K562 (cell line): Measurements from ENCODE around the gene HCN3. TPM values are rescaled to one million over a fixed set of nuclear protein-coding genes. Genes with fewer than 3 reads are reported as not detected.

Experiments used
- ADNP ChIP-seq: fragments of 200-800 bp; sonication (Bioruptor generic); IDR thresholded peaks from 2 replicates; pipeline ENCODE4 v1.6.1; 2016; ENCODE audit warnings: missing genetic modification characterization, missing compliant biosample characterization
- ATF1 ChIP-seq, 2 experiments: fragments of 450-650 bp in 1 of 2; IDR thresholded peaks; 2 replicates each; pipeline ENCODE4 v1.6.1; 2016; ENCODE audit warnings: missing compliant biosample characterization in 1 of 2, missing genetic modification characterization in 1 of 2
- BCOR ChIP-seq: fragments of 450-650 bp; IDR thresholded peaks from 2 replicates; pipeline ENCODE4 v1.6.1; 2016
- ETV1 ChIP-seq: fragments of 450-650 bp; conservative IDR thresholded peaks from 2 replicates; pipeline ENCODE4 v1.6.1; 2016; ENCODE audit warnings: missing genetic modification characterization, control low read depth, low read depth, missing compliant biosample characterization
- ETV5 ChIP-seq: sonication (generic); formaldehyde crosslinking; IDR thresholded peaks from 2 replicates; pipeline ENCODE4 v1.4.0; 2020; ENCODE audit warnings: low read depth, mild to moderate bottlenecking, missing genetic modification reagents
- FOXP1 ChIP-seq: sonication (generic); formaldehyde crosslinking; IDR thresholded peaks from 2 replicates; pipeline ENCODE4 v1.8.0; 2022; ENCODE audit warnings: mild to moderate bottlenecking, missing genetic modification reagents
- ILK ChIP-seq: fragments of 450-650 bp; IDR thresholded peaks from 2 replicates; pipeline ENCODE4 v1.6.1; 2016; ENCODE audit warnings: missing genetic modification characterization, low read depth, mild to moderate bottlenecking, missing compliant biosample characterization, moderate library complexity, borderline replicate concordance
- IRF2 ChIP-seq: sonication (generic); formaldehyde crosslinking; IDR thresholded peaks from 2 replicates; pipeline ENCODE4 v1.8.1; 2022; ENCODE audit warnings: mild to moderate bottlenecking, missing genetic modification reagents
- KHSRP ChIP-seq: fragments of 450-650 bp; IDR thresholded peaks from 2 replicates; pipeline ENCODE4 v1.6.1; 2017
- MTA3 ChIP-seq: fragments of 450-650 bp; formaldehyde crosslinking; IDR thresholded peaks from 2 replicates; pipeline ENCODE4 v1.6.1; 2017; ENCODE audit warnings: mild to moderate bottlenecking, borderline replicate concordance
- NEUROD1 ChIP-seq: fragments of 150-350 bp; IDR thresholded peaks from 2 replicates; pipeline ENCODE4 v1.6.1; 2014; ENCODE audit warnings: borderline replicate concordance, low read length, low read depth; ENCODE audit not compliant: partially characterized antibody
- NFE2L1 ChIP-seq: fragments of 450-650 bp; IDR thresholded peaks from 2 replicates; pipeline ENCODE4 v1.6.1; 2016; ENCODE audit warnings: missing genetic modification characterization, low read depth, mild to moderate bottlenecking, missing compliant biosample characterization, moderate library complexity, borderline replicate concordance
- PCBP2 ChIP-seq: fragments of 200-400 bp; formaldehyde crosslinking; IDR thresholded peaks from 2 replicates; pipeline ENCODE4 v1.6.1; 2018; ENCODE audit warnings: low read length, low read depth, mild to moderate bottlenecking, moderate library complexity; ENCODE audit not compliant: poor library complexity, severe bottlenecking
- RBM17 ChIP-seq: fragments of 200-400 bp; formaldehyde crosslinking; IDR thresholded peaks from 2 replicates; pipeline ENCODE4 v1.6.1; 2017; ENCODE audit warnings: low read depth, mild to moderate bottlenecking, low read length, borderline replicate concordance
- RBM22 ChIP-seq: fragments of 200-400 bp; formaldehyde crosslinking; IDR thresholded peaks from 2 replicates; pipeline ENCODE4 v1.6.1; 2018; ENCODE audit warnings: low read length, low read depth; ENCODE audit not compliant: poor library complexity, severe bottlenecking
- RBM34 ChIP-seq: fragments of 200-400 bp; formaldehyde crosslinking; IDR thresholded peaks from 2 replicates; pipeline ENCODE4 v1.6.1; 2018; ENCODE audit warnings: low read length, borderline replicate concordance; ENCODE audit not compliant: insufficient read depth
- RCOR1 ChIP-seq, 2 experiments: IDR thresholded peaks; 2 replicates each; pipeline ENCODE4 v1.6.1; 2012; ENCODE audit warnings: low read depth in 2 of 2, low read length in 2 of 2, borderline replicate concordance in 1 of 2, improper control_type of control experiment in 1 of 2
- RFX7 ChIP-seq: fragments of 250-450 bp; sonication (Bioruptor Pico); IDR thresholded peaks from 2 replicates; pipeline ENCODE4 v1.5.1; 2021; ENCODE audit warnings: mild to moderate bottlenecking
- ZBTB7A ChIP-seq: IDR thresholded peaks from 2 replicates; pipeline ENCODE4 v1.6.1; 2011; ENCODE audit warnings: low read depth, mild to moderate bottlenecking, low read length, moderate library complexity, borderline replicate concordance; ENCODE audit not compliant: control insufficient read depth
- ZFP1 ChIP-seq: fragments of 450-650 bp; formaldehyde crosslinking; IDR thresholded peaks from 2 replicates; pipeline ENCODE4 v1.4.0; 2020; ENCODE audit warnings: mild to moderate bottlenecking, mixed read lengths
- ZNF133 ChIP-seq: fragments of 250-450 bp; sonication (Bioruptor Pico); IDR thresholded peaks from 2 replicates; pipeline ENCODE4 v1.4.0; 2020; ENCODE audit warnings: mild to moderate bottlenecking
- ZNF175 ChIP-seq: fragments of 200-800 bp; sonication (Bioruptor generic); IDR thresholded peaks from 2 replicates; pipeline ENCODE4 v1.6.1; 2016; ENCODE audit warnings: low read depth, mild to moderate bottlenecking, missing genetic modification characterization, missing compliant biosample characterization
- ZNF197 ChIP-seq: fragments of 200-800 bp; sonication (Bioruptor generic); IDR thresholded peaks from 2 replicates; pipeline ENCODE4 v1.6.1; 2016; ENCODE audit warnings: low read depth, missing genetic modification characterization, missing compliant biosample characterization
- ZNF384 ChIP-seq: IDR thresholded peaks from 2 replicates; pipeline ENCODE4 v1.6.1; 2012; ENCODE audit warnings: low read depth, low read length, improper control_type of control experiment
- ZNF79 ChIP-seq: fragments of 250-450 bp; sonication (Bioruptor Pico); IDR thresholded peaks from 2 replicates; pipeline ENCODE4 v1.4.0; 2020; ENCODE audit warnings: low read depth, mild to moderate bottlenecking, moderate library complexity
- polyA plus RNA-seq, 8 experiments: library from polyadenylated mRNA; depleted of rRNA in 4 of 8; stranded (reverse) in 5 of 8; unstranded in 3 of 8; fragments of >200 nt; fragmentation: Nextera tagmentation in 2 of 8; fragmentation: Illumina TruSeq in 1 of 8; extraction: Ambion mirVana in 2 of 8; extraction: Trizol in 1 of 8; gene quantifications; 2 replicates each; pipeline versions ENCODE4 v1.2.1 to v1.2.3, GENCODE V29; 2011 to 2014; ENCODE audit warnings: inconsistent platforms in 1 of 8, missing spikeins in 1 of 8
- total RNA-seq, 7 experiments: library from RNA; depleted of rRNA in 6 of 7; stranded (reverse); fragments of >200 nt in 6 of 7; fragmentation: Illumina TruSeq in 2 of 7; extraction: Trizol in 2 of 7; gene quantifications; 2 replicates each; pipeline versions ENCODE4 v1.2.1 to v1.2.3, GENCODE V29; 2011 to 2021; ENCODE audit warnings: low replicate concordance in 1 of 7
- TF ChIP-seq, protein P1 (sequence below): fragments of 250-450 bp; sonication (Bioruptor Pico); IDR thresholded peaks from 2 replicates; pipeline ENCODE4 v1.4.0; 2020; ENCODE audit warnings: mild to moderate bottlenecking
- TF ChIP-seq, protein P2 (sequence below): sonication (generic); formaldehyde crosslinking; IDR thresholded peaks from 2 replicates; pipeline ENCODE4 v1.8.0; 2022; ENCODE audit warnings: mild to moderate bottlenecking, missing genetic modification reagents

The HCN3 gene
- total and polyA plus RNA-seq, 9 of the 15 experiments (the other 6 are each of a cell fraction or from before 2014, with no cell fraction given) = 0.91 to 9.7 (median 3.9) TPM

DNA sequence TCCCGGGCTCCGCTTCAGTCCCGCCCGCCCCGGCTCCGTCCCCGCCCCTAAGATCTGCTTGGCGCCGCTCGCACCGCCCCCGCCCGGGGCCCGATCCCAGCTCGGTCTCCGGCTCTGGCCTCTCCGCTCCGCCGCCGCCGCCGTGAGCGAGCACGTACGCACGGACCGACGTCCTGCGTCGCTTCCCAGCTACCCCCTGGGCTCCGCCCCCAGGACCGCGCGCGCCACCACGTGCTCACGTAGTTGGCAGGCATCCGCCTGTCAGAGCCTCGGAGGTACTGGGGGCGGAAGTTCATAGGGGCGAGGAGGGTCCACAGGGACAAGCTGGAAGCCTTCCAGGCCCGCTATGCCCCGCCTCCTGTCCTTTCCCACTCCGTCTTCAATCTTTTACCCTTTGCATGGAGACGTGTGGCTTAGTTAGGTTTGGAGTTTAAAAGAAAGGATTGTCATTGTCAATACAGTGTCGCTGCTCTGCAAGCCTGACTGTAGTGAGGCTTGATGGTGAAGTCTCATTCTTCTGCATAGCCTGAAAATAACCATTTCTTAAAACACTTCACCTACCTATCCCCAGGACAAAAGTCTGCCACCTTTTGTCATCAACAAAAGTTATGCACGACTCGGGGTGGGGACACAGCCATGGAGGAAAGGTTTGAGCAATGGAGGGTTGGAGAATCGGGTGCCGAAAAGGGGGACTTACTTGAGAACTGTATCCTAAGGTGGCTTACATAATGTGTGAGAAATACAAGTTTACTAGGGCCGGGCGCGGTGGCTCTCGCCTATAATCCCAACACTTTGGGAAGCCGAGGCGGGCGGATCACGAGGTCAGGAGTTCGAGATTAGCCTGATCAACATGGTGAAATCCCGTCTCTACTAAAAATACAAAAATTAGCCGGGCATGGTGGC is 3.7 kb upstream of the HCN3 start, which contains the start of gene CLK2 (continued):
- TF ChIP-seq RBM22 (no peak), ZFP1 (no peak), ETV1 (tag) (peak; percentile 48), KHSRP (no peak), ETV5 (CRISPR knock-in tag) (peak; percentile 76; the same call in 1 of the 2 replicates), NEUROD1 (no peak), BCOR (no peak), ZBTB7A (peak; percentile 99), RCOR1 (IDR thresholded peaks at IDR 0.05; ENCODE audit: borderline replicate concordance in 1 of 2, low read depth in 2 of 2, low read length in 2 of 2) (no peak), ZNF79 (CRISPR knock-in tag) (no peak), RBM17 (no peak), RBM34 (no peak), ZNF197 (CRISPR knock-in tag) (no peak), ZNF175 (CRISPR knock-in tag) (0 out of 2 replicates have a peak, but pooled peaks have one; percentile 50), ATF1 (CRISPR knock-in tag; IDR thresholded peaks at IDR 0.05) (no peak), ATF1 (tag; IDR thresholded peaks at IDR 0.05) (peak; percentile 84), NFE2L1 (tag) (no peak), FOXP1 (CRISPR knock-in tag) (no peak), ZNF133 (no peak), ILK (tag) (no peak), RFX7 (CRISPR knock-in tag) (no peak), PCBP2 (no peak), IRF2 (CRISPR knock-in tag) (no peak), ZNF384 (0 out of 2 replicates have a peak, but pooled peaks have one; percentile 21), MTA3 (no peak; the same call in 1 of the 2 replicates), ADNP (no peak)
- TF ChIP-seq, protein P1, sequence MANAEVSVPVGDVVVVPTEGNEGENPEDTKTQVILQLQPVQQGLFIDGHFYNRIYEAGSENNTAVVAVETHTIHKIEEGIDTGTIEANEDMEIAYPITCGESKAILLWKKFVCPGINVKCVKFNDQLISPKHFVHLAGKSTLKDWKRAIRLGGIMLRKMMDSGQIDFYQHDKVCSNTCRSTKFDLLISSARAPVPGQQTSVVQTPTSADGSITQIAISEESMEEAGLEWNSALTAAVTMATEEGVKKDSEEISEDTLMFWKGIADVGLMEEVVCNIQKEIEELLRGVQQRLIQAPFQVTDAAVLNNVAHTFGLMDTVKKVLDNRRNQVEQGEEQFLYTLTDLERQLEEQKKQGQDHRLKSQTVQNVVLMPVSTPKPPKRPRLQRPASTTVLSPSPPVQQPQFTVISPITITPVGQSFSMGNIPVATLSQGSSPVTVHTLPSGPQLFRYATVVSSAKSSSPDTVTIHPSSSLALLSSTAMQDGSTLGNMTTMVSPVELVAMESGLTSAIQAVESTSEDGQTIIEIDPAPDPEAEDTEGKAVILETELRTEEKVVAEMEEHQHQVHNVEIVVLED (CRISPR knock-in tag) = peak; percentile 99
- TF ChIP-seq, protein P2, sequence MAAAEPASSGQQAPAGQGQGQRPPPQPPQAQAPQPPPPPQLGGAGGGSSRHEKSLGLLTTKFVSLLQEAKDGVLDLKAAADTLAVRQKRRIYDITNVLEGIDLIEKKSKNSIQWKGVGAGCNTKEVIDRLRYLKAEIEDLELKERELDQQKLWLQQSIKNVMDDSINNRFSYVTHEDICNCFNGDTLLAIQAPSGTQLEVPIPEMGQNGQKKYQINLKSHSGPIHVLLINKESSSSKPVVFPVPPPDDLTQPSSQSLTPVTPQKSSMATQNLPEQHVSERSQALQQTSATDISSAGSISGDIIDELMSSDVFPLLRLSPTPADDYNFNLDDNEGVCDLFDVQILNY = no peak
